Left ventricle myocardium inferior (tissue), 1 donor: ENCODE measurements around the gene LRRN3. TPM values are rescaled to one million over a fixed set of nuclear protein-coding genes. Genes with fewer than 3 reads are reported as not detected.

ENCODE experiments used
- DNase-seq: peaks from one replicate; pipeline ENCODE4 v3.0.0-alpha.2; 2020
- H3K27ac ChIP-seq: fragments of 200-600 bp; replicated peaks from 2 replicates; pipeline ENCODE4 v1.8.0; 2021
- H3K27me3 ChIP-seq: fragments of 200-600 bp; 2 replicates; pipeline ENCODE4 v1.8.0; 2021; ENCODE audit warnings: low read depth
- H3K36me3 ChIP-seq: fragments of 200-600 bp; 2 replicates; pipeline ENCODE4 v1.8.0; 2021
- H3K4me1 ChIP-seq: fragments of 200-600 bp; 2 replicates; pipeline ENCODE4 v1.8.0; 2021
- H3K4me3 ChIP-seq: fragments of 200-600 bp; 2 replicates; pipeline ENCODE4 v1.8.0; 2021; ENCODE audit warnings: mild to moderate bottlenecking, moderate library complexity
- H3K9me3 ChIP-seq: fragments of 200-600 bp; replicated peaks from 2 replicates; pipeline ENCODE4 v1.8.0; 2021
- CTCF ChIP-seq: fragments of 200-600 bp; IDR thresholded peaks from 2 replicates; pipeline ENCODE4 v1.8.0; 2021; ENCODE audit warnings: antibody characterized with exemption, mild to moderate bottlenecking, borderline replicate concordance
- intact Hi-C: fragments of 100-400 bp; cut with micrococcal nuclease; formaldehyde crosslinking; loops from one replicate; pipeline ENCODE4 v1.11.0; 2022
- total RNA-seq: library from RNA; stranded (reverse); fragmentation: NEBNext Ultra II Directional; extraction: Animal tissue kit (Norgen Biotek cat#: 25700); gene quantifications from one replicate; pipeline ENCODE4 v1.2.1, GENCODE V29; 2021
- donor health status: DM: no; HTN: yes; CAD: no; lungs with severe emphysema.

LRRN3 gene
- total RNA-seq, 1 donor from 2014 or later = 7.4 TPM

- TF ChIP-seq CTCF = peak; percentile 81
- Histone ChIP-seq H3K4me3 (no peak overlapping the region), H3K4me1 (peaks cover 29% of the 10 kb centered on the region), H3K27ac (no peak overlapping the region), H3K27me3 (no peaks in the 10 kb centered on the region), H3K36me3 (no peaks in the 10 kb centered on the region), H3K9me3 (no peaks in the 10 kb centered on the region)
- intact Hi-C loops = no loop called here
- peak; percentile 17 for DNase-seq
Observed at GRCh38 chr7:111098011-111098925, 7.3 kb downstream of the LRRN3 start.

GRCh38 chr7:111098926-111099250 is 8.0 kb downstream of the LRRN3 start:
- no peak overlapping the region for H3K27ac ChIP-seq
- H3K4me1 ChIP-seq = peaks cover 24% of the 10 kb centered on the region
- DNase-seq = no peak
- no peaks in the 10 kb centered on the region for H3K36me3 ChIP-seq
- intact Hi-C loops = no loop called here
- no peaks in the 10 kb centered on the region for H3K9me3 ChIP-seq
- H3K4me3 ChIP-seq = no peak overlapping the region
- H3K27me3 ChIP-seq = no peaks in the 10 kb centered on the region
- TF ChIP-seq CTCF = no peak

DNA sequence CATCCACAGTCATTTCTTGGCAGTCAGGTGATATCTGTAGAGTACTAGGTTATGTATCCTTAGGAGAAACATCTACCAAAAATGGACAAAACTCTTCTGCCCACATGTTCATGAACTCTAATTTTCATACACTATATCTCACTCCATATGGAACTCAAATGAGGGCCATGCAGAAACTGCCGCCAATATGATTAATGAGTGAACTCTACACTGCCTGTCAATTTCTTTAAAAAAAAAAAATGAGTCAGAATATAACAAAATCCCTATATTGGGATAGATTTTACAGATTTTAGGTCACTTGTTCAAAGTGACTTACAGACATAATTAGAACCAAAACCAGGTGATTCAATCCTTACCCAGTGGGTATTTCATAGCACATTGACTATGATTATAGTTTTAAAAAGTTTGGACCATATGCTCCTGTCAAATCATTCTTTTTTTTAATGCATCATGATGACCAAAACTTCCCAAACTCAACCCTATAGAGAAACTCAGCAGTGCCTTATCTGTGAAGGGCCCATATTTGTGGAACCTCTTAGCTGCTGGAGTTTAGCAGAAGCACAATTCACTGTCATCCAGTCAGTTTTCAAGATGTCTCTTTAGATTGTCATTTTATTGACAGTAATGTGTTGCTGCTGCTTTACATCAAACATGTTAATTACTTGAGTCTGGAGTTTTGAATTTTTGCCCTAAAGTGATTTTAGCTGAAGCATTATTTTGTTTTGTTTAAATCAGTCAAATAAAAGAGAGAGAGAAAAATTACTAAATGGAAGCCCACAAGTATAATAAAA is 11.1 kb downstream of the LRRN3 start:
- Histone ChIP-seq H3K9me3 (no peaks in the 10 kb centered on the region), H3K4me1 (peaks cover 14% of the 10 kb centered on the region), H3K27me3 (no peaks in the 10 kb centered on the region), H3K27ac (no peak overlapping the region), H3K4me3 (no peak overlapping the region), H3K36me3 (no peaks in the 10 kb centered on the region)
- TF ChIP-seq CTCF = no peak
- intact Hi-C loops = no loop called here
- no peak for DNase-seq

- intact Hi-C loops = no loop called here
- H3K4me1 ChIP-seq = peaks cover 13% of the 10 kb centered on the region
- H3K36me3 ChIP-seq = no peaks in the 10 kb centered on the region
- H3K9me3 ChIP-seq = no peaks in the 10 kb centered on the region
- no peak for DNase-seq
- H3K4me3 ChIP-seq = no peak overlapping the region
- H3K27me3 ChIP-seq = no peaks in the 10 kb centered on the region
- H3K27ac ChIP-seq = no peak overlapping the region
- TF ChIP-seq CTCF = no peak
Observed at GRCh38 chr7:111103136-111103535, 12.2 kb downstream of the LRRN3 start.

DNA sequence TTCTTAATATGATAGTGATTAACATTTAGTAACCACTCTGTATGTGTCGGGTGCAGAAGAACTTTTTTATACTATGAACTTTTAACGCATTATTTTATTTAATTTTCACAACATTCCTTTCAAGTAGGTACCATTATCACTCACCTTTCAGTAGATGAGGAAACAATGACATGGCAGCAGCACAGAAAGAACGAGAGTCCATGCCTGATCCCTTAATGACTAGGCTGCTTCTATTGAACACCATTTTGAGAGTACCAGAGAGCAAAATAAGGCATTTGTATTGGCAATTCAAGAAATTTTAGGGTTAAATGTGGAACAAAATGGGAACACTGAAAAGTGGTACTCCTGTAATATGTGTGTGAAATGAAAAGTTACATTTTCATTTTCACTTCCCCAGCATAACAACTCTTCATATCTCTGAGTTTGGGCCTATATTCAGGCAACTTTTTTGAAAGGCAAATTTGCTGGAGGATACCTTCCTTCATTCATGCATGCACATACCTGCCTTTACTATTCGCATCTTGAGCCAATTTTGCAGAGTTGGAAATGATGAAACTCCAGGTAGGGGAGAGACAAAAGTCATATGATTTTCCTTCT is 12.8 kb downstream of the LRRN3 start:
- H3K4me1 ChIP-seq = peaks cover 13% of the 10 kb centered on the region
- intact Hi-C loops = no loop called here

More for the DNA sequence above, 12.8 kb downstream of the LRRN3 start:
- no peak for TF ChIP-seq CTCF
- H3K27me3 ChIP-seq = no peaks in the 10 kb centered on the region
- no peak for DNase-seq
- H3K4me3 ChIP-seq = no peak overlapping the region
- H3K9me3 ChIP-seq = no peaks in the 10 kb centered on the region
- no peak overlapping the region for H3K27ac ChIP-seq
- H3K36me3 ChIP-seq = no peaks in the 10 kb centered on the region
